IPS-18a (cell line): ENCODE data around the gene RAET1E.
A peak's percentile ranks its signal among the peaks of the same experiment; 100 is the strongest.

Experiments
- H3K27ac ChIP-seq: one replicate; pipeline ENCODE4 v1.5.1; 2013; ENCODE audit warnings: low read length
- H3K27me3 ChIP-seq: one replicate; pipeline ENCODE4 v1.6.1; 2013; ENCODE audit warnings: mild to moderate bottlenecking, low read length; ENCODE audit not compliant: control insufficient read depth, insufficient read depth
- H3K36me3 ChIP-seq: one replicate; pipeline ENCODE4 v1.6.1; 2013; ENCODE audit warnings: low read depth, low read length; ENCODE audit not compliant: control insufficient read depth
- H3K4me1 ChIP-seq: one replicate; pipeline ENCODE4 v1.6.1; 2013; ENCODE audit warnings: low read depth, low read length; ENCODE audit not compliant: control insufficient read depth
- H3K4me3 ChIP-seq: one replicate; pipeline ENCODE4 v1.5.1; 2013; ENCODE audit warnings: low read length
- H3K9ac ChIP-seq: one replicate; pipeline ENCODE4 v1.6.1; 2013; ENCODE audit warnings: mild to moderate bottlenecking, low read length, moderate library complexity
- H3K9me3 ChIP-seq: one replicate; pipeline ENCODE4 v1.6.1; 2013; ENCODE audit warnings: low read depth, low read length; ENCODE audit not compliant: control insufficient read depth

Gene RAET1E

DNA sequence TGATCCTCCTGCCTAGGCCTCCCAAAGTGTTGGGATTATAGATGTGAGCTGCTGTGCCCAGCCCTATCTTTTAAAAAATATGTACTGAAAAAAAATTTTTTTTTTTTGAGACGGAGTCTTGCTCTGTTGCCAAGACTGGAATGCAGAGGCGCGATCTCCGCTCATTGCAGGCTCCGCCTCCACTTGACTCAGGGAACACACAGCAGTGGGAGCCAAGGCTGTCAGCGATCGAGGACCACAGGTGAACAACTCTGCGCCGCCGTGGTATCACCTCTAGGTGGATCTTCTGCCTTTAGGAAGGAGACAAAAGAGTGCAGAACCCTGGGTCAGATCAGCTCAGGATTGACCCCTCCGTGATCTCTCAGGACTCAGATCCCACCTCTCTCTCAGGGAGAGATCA, 13.7 kb downstream of the RAET1E start:
- Histone ChIP-seq H3K27me3 (peaks cover 7% of the 10 kb centered on the region), H3K4me1 (no peaks in the 10 kb centered on the region), H3K9ac (no peak overlapping the region), H3K4me3 (no peak overlapping the region), H3K27ac (no peak overlapping the region), H3K9me3 (no peaks in the 10 kb centered on the region), H3K36me3 (no peaks in the 10 kb centered on the region)

DNA sequence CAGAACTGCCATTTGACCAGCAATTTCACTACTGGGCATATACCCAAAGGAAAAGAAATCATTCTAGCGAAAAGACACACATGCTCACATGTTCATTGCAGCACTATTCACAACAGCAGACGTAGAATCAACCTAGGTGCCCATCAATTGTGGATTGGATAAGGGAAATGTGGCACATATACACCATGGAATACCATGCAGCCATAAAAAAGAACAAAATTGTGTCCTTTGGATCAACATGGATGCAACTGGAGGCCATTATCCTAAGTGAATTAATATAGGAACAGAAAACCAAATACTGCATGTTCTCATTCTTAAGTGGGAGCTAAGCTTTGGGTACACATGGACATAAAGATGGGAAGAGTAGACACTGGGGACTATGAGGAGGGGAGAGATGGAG, 16.1 kb downstream of the RAET1E start:
- H3K9ac ChIP-seq = no peak overlapping the region
- H3K9me3 ChIP-seq = no peaks in the 10 kb centered on the region
- no peak overlapping the region for H3K4me3 ChIP-seq
- H3K27me3 ChIP-seq = peaks cover 7% of the 10 kb centered on the region
- no peaks in the 10 kb centered on the region for H3K4me1 ChIP-seq
- H3K27ac ChIP-seq = no peak overlapping the region
- no peaks in the 10 kb centered on the region for H3K36me3 ChIP-seq

DNA sequence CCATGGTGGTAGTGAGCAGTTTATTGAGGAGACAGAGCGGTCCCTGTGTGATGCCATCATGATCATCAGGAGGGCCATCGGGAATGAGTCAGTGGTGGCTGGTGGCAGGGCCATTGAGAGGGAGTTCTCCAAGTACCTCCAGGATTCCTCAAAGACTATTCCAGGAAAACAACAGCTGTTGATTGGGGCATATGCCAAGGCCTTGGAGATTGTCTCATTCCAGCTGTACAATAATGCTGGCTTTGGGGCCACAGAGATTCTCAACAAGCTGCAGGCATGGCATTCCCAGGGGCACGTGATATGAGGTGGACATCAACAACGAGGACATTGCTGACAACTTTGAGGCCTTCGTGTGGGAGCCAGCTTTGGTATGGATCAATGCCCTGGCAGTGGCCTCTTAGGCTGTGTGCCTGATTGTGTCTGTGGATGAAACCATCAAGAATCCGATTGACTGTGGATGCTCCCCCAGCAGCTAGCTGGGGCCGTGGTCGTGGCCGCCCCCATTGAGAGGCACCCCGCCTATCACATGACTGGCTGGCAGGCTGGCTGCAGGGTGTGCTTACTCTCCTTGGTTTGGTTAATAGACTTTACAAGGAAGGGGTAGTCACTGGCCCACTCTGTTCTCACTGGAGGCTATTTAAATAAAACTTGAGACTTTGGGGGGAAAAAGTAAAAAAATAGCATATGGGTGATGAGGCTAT, 16.7 kb downstream of the RAET1E start:
- Histone ChIP-seq H3K36me3 (no peaks in the 10 kb centered on the region), H3K4me3 (no peak overlapping the region), H3K9ac (no peak overlapping the region), H3K27me3 (peaks cover 7% of the 10 kb centered on the region), H3K4me1 (no peaks in the 10 kb centered on the region), H3K27ac (no peak overlapping the region), H3K9me3 (no peaks in the 10 kb centered on the region)

DNA sequence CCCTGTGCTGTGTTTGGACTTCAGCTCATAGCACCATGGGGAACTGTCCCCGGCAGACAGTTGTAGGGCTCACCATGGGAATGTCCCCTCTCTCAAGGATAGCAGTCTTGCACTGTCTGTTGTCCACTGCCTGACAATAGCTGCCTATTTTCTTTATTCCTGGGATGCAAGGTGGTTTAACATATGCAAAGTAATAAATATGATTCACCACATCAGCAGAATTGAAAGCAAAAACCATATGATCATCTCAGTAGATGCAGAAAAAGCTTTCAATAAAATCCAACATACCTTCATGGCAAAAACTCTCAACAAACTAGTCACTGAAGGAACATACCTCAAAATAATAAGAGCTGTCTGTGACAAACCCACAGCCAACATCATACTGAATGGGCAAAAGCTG, 20.3 kb downstream of the RAET1E start:
- Histone ChIP-seq H3K4me1 (no peaks in the 10 kb centered on the region), H3K4me3 (no peak overlapping the region), H3K9me3 (no peaks in the 10 kb centered on the region)

DNA sequence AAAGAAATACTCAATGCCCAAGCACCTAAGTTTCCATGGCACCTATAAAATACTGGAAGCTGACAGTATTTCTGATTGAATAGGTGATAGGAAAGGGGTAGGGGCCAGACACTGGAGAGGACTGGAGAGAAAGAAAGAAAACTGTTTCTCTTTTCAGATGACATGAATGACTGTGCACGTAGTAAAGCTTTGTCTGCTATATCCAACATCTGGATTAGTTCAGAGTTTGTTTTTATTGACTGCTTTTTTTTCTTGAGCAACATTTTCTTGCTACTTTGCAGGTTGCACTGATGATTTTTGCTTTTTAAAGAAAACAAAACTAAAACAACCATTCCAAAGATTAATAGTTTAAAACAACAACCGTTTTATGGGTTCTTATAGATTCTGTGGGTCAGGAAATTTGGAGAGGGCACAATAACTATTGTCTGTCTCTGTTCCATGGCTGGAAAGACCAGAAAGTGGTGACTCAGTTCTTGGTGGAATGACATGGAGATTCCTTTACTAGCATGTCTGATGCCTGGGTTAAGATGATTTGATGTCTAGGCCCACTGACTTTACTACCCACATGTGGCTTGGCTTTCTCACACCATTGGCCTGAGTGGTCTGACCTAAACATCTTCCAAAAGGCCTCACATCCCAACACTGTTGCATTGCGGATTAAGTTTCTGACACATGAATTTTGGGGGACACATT, 21.5 kb downstream of the RAET1E start:
- no peaks in the 10 kb centered on the region for H3K36me3 ChIP-seq
- no peaks in the 10 kb centered on the region for H3K27me3 ChIP-seq
- H3K4me3 ChIP-seq = no peak overlapping the region
- H3K27ac ChIP-seq = no peak overlapping the region
- H3K9ac ChIP-seq = no peak overlapping the region
- no peaks in the 10 kb centered on the region for H3K4me1 ChIP-seq
- no peaks in the 10 kb centered on the region for H3K9me3 ChIP-seq

More for the DNA sequence above, 20.3 kb downstream of the RAET1E start:
- no peak overlapping the region for H3K27ac ChIP-seq
- H3K9ac ChIP-seq = no peak overlapping the region
- H3K27me3 ChIP-seq = no peaks in the 10 kb centered on the region
- no peaks in the 10 kb centered on the region for H3K36me3 ChIP-seq

DNA sequence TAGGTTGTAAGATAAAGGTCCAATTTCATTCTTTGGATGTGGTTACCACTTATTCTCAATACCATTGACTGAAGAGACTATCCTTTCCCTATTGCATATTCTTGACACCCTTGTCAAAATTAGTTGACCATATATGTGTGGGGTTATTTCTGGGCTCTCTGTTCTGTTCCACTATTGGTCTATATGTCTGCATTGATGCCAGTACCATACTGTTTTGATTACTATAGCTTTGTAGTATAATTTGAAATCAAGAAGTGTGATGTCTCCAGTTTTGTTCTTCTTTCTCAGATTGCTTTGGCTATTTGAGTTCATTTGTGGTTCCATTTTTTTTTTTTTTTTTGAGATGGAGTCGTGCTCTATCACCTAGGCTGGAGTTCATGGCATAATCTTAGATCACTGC, 25.7 kb downstream of the RAET1E start:
- Histone ChIP-seq H3K4me3 (no peak overlapping the region), H3K27me3 (no peaks in the 10 kb centered on the region), H3K36me3 (no peaks in the 10 kb centered on the region), H3K9me3 (no peaks in the 10 kb centered on the region), H3K9ac (no peak overlapping the region), H3K4me1 (peaks cover 10% of the 10 kb centered on the region), H3K27ac (no peak overlapping the region)

DNA sequence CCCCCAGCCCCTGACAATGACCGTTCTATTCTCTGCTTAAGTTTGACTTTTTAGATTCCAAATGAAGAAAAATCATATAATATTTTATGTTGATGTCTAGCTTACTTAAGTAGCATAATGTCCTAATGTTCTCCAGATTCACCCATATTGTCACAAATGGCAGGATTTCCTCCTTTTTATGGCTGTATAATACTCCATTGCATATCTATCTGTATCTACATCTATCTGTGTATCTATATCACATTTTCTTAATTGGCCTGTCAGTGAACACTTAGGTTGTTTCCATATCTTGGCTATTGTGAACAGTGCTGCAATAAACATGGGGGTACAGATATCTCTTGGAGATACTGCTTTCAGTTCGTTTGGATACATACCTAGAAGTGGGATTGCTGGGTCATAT, 26.7 kb downstream of the RAET1E start:
- Histone ChIP-seq H3K9me3 (no peaks in the 10 kb centered on the region), H3K9ac (no peak overlapping the region), H3K27me3 (no peaks in the 10 kb centered on the region), H3K4me3 (no peak overlapping the region), H3K4me1 (peaks cover 10% of the 10 kb centered on the region), H3K27ac (no peak overlapping the region), H3K36me3 (no peaks in the 10 kb centered on the region)

DNA sequence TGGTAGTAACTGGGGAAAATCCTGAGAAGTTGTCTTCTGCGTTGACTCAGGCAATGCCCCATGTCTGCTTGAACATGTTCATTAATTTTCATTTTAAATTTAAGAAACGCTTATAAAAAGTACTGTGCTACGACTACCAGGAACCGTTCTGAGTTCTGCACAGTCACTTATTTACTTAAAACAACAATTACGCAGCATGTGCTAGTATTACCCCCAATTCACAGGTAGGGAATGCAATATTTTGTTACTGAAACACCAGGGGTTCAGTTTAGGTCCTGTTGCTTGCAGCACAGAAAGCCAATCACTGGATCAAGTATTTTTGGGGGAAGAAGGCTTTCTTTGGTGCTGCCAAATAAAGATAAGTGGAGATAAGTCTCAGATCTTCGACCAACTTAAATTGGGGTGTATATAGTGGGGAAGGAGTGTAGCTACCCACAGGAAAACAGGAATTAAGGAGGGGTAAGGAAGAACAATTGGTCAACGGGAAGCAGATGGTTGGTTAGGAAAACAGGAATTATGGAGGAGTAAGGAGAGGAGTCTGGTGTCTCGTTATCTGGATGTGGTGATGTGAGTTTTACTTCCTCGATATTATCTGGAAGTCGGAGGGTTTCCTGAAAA, 28.5 kb downstream of the RAET1E start:
- H3K4me1 ChIP-seq = peaks cover 15% of the 10 kb centered on the region
- no peaks in the 10 kb centered on the region for H3K9me3 ChIP-seq
- H3K27ac ChIP-seq = no peak overlapping the region
- no peak overlapping the region for H3K9ac ChIP-seq
- H3K4me3 ChIP-seq = no peak overlapping the region
- no peaks in the 10 kb centered on the region for H3K27me3 ChIP-seq
- H3K36me3 ChIP-seq = no peaks in the 10 kb centered on the region

DNA sequence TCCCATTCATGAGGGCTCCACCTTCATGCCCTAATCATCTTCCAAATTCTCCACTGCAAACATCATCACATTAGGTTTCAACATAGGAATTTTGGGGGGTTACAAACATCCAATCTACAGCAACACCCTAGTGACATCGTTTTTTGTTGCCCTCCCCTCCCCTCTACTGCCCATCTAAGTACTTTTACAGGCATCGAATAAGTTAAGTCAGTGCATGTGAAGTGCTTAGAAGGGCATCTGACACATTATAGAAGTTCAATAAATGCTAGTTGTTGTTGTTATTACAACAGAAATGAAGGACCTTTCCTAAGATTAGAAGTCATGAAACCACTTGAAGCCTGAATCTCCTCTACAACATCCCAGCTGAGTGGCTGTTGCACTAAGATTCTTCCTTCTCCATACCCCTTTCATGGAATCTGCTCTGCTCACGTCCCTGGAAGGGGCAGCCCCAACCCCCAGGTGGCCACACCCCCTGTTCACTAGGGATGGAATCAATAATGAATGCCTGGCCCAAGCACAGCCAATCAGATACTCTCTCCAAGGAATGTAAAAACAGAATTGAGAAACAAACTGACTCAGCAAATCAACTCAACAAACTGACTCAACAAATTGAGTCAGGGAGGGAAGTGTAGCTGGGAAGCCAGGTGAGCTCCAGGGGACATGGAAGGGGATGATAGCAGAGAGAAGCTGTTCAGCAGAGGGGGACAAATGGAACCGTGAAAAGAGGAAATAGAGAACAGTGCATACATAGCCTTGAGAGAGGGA, 29.9 kb downstream of the RAET1E start:
- Histone ChIP-seq H3K4me1 (peaks cover 15% of the 10 kb centered on the region), H3K36me3 (no peaks in the 10 kb centered on the region), H3K27ac (no peak overlapping the region), H3K9me3 (no peaks in the 10 kb centered on the region), H3K4me3 (no peak overlapping the region), H3K9ac (no peak overlapping the region), H3K27me3 (peaks cover under 1% of the 10 kb centered on the region)

DNA sequence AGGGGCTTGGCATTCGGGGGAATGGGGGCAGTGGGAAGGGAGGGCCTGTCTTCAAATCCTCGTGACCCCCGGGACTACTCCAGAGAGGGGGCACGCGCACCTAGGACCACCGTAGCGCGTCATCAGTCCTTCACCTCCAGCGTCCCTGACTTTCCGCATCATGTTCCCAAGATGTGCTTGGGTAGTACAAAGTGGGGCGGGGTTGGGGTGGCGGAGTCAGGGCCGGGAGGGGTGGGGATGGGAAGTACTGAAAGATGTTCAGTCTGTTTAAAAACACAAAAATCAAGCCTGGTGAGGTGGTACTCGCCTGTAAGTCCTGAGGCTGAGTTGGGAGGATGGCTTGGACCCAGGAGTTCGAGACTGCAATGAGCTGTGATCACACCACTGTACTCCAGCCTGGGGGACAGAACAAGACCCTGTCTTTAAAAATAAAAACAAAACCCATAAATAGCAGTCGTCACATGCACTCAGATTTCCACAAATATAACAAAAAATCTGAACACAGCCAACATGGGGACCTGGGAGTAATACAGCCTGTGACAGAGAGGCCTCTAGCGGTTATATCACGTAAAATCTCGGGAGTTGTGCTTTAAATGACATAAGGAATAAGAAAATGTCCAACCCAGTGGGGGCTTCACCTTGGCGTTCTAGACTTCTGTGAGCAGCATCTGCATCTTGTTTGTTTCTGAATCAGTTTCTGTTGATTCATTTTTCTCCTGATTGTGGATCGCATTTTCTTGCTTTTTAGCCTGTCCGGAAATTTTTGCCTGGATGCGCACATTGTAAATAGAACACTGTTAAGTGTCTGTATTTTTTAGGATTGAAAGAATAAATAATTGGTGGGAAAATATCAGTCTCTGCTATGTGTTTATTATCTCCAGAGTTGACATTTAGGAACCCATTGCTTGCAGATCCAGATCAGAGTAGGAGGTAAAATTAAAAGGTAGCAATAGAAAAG, 33.1 kb downstream of the RAET1E start:
- Histone ChIP-seq H3K9ac (no peak overlapping the region), H3K4me3 (peak overlapping the region; percentile 71), H3K4me1 (peaks cover 18% of the 10 kb centered on the region), H3K27me3 (peaks cover 18% of the 10 kb centered on the region), H3K36me3 (no peaks in the 10 kb centered on the region), H3K9me3 (no peaks in the 10 kb centered on the region), H3K27ac (no peak overlapping the region)
